Stimulated activated CD4-positive, alpha-beta T cell treated with anti-CD3 and anti-CD28 coated beads, Interleukin-12 subunit alpha, Interleukin-12 subunit beta, amount 100 ng/mL, for 48 hours (primary cell): Measurements from ENCODE around the gene C6.

Source experiments
- DNase-seq, 3 donors: peaks; one replicate each; pipeline ENCODE4 v3.0.0-alpha.2; 2020; ENCODE audit warnings: low read depth in 2 of 3, low spot score in 1 of 3

C6 gene

DNA sequence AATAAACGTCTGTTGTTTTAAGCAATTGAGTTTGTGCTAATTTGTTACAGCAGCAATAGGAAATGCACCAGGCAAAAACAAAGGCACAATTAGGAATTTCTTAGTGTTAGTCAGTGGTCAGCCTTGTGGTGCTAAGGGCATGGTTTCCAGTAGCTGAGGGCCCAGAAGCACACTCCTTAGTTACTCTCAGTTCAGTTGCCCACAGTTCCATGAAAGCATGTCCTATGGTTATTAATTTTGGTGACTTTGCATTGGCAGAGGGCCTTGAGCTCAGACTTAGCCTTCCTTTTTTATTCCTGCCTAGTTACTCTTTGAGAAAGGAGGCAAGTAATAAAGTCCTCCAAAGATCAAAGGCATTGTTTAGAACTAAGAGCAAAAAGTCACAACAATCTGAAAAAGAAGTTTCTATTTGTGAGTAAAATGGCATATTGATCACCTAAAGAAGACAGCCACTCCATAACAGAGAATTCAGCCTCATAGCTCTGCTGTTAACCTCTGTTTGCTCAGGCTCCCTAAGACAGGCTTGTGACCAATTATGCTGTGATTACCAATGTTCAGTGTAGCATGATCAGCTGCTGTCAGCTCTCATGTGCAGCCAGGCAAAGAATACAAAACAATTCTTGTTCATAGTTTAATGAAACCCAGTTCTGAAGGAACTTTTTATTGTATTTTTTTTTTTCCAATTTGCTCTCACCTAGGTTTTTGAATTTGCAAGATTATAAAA lies 85.2 kb downstream of the C6 start:
- no peak for DNase-seq

- DNase-seq = no peak
Observed at GRCh38 chr5:41122459-41122858, 90.9 kb downstream of the C6 start.

DNA sequence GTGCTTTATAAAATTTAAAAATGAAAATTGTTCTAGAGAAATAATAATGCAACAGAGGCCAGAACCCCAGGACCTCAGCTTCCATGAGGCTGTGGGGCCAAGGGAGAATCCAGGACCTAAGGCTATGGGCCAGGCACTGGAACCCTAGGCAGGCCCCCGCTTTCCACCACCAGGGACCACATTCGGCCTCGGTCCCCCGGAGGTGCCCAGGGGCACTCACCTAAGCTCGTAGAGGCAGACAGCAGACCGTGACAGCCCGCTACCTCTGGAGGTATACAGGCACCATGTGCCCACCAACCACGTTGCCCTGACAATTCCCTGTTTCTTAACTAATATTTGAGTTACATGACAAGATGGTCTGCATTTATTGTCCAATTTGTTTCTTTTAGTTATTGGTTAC lies 92.7 kb downstream of the C6 start:
- no peak for DNase-seq

- DNase-seq = no peak
Observed at GRCh38 chr5:41118177-41118576, 95.2 kb downstream of the C6 start.

- no peak for DNase-seq
Observed at GRCh38 chr5:41115281-41115680, 98.1 kb downstream of the C6 start.

DNA sequence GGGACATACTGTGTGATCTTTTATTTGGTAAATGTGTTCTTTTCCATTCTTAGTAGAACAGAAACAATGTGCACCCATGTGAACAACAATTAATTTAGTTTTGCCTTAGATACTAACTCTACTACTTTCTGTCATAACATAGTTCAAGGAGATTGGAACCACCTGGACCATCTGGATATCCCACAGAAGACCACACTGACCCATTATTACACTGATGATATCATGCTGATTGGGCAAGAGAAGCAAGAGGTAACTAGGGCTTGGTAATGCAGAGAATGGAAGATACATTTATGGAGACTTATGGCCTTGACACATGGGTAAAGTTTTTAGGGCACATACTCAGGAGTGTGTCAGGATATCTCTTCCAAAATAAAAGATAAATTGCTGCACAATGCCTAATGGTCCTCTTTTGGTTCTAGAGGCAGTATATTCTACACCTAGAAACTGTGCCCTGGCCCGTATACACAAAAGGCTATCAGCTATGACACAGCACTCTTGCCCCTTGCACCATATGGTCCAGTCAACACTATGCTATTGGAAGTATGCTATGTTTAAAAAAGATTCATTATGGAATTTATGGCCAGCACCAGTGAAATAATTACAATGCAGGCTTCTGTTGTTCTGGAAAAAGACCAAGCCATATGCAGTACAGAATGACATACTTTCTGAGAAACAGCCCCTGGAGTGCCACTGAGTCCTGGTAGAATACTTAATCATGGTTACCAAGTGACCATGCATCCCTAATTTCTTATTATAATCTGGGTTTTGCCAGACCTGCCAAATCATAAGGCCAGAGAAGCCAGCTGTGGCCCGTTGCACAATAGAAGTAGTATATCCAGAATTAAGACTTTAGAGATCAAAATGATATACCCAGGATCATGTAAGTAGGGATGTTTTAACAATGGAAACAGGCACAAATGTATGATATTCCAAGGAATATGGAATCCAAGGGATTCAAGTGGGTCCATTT lies 100.6 kb downstream of the C6 start:
- DNase-seq = no peak

GRCh38 chr5:41109186-41109585 lies 104.1 kb downstream of the C6 start:
- no peak for DNase-seq

DNA sequence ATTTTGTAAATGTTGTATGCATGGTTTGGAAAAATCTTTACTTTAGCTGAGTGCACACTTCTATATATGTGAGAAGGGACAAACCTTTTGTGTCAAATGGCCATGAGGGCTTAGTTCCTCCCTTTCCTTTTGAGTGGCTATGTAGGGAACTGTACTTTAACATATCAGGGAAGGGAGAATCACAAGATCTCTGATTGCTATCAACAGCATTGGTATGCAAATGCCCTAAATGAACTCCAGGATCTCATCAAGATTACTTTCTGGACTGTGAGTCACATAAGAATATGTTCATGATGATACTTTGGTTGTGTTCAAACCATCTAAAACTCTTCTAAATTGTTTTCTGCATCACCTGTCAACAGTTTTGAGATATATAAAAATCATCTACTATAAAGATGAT lies 111.0 kb downstream of the C6 start:
- DNase-seq = no peak

DNA sequence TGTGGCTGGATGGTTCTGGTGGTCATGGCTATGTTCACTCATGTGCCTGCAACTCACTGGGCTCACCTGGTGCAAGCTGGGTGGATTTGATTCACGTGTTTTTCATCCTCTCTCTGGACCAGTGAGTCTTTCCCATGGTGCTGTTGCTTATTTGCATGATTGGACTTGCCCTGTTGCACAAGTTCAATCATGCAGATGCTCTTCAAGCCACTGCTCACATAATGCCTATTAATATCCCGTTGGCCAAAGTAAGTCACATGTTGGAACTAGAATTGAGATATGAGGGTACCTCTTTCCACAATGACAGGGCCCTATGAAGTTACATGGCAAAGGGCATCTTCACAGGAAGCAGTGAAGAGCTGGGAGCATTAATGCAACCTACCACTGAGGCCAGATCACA lies 115.7 kb downstream of the C6 start:
- DNase-seq = no peak

- no peak for DNase-seq
Observed at GRCh38 chr5:41095324-41096101, 117.8 kb downstream of the C6 start.

DNA sequence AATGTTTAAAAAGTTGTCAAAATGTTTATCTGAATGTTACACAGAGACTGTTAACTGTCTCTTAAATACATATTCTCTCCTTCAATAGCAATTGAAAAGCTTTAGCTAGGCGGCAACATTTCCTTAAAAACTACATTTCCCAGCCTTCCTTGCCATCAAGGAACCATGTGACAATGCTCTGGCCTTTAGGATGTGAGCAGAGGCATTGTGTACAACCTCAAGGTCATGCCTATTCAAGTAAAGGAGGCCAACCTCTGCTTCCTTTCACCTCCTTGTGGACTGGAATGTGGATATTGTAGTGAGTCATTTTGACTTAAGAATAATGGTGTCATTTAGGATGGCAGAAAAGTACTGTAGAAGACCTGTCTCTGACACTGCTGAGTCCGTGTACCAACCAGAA lies 118.5 kb downstream of the C6 start:
- DNase-seq = no peak

DNA sequence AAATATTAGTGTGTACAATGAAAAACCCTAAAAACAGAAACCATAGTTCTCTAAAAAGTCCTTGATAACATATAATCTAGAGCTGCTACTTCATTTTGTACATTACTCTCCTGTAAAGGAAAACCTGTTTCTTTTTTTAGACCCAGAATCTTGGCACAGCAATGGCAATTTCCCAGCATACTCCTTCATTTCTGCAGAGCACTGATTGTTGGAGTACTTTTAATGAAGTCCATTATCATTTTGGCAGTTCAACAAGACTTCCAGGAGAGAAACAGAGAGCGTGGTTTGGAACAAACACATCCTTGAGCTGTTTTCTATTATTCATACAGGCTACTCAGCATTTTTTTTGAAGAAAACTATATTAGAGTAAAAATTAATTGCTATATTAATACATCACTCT lies 119.5 kb downstream of the C6 start:
- DNase-seq = no peak
